IMR-90 (cell line): ENCODE data around the gene LNP1. TPM values are rescaled to one million over a fixed set of nuclear protein-coding genes. Genes with fewer than 3 reads are reported as not detected.

ENCODE experiments used
- ATAC-seq: fragments of 200-7000 bp; cut with Tn5 transposase; 2 replicates; pipeline ENCODE4 v1.9.1; 2020; ENCODE audit warnings: low read depth, mild to moderate bottlenecking, moderate library complexity
- BruUV-seq: library from RNA; stranded (reverse); fragments of 400-500 nt; replicated peaks from 2 replicates; lab custom pipeline; 2021; lab: Mats Ljungman, UMichigan
- CTCF ChIA-PET: fragments of 300-600 bp; formaldehyde crosslinking; extraction: SDS; loops from one replicate; lab custom pipeline; 2021; ENCODE audit warnings: antibody characterized with exemption; lab: Yijun Ruan, JAX
- POLR2A ChIA-PET: fragments of 300-600 bp; sonication (Branson Sonifier 250); formaldehyde crosslinking; loops from one replicate; lab custom pipeline; 2022; ENCODE audit warnings: antibody characterized with exemption; ENCODE audit not compliant: unreplicated experiment; lab: Charles Lee
- DNase-seq: peaks from one replicate; pipeline ENCODE4 v3.0.0; 2013
- H2AFZ ChIP-seq: replicated peaks from 2 replicates; pipeline ENCODE3; 2013; ENCODE audit warnings: low read length, mild to moderate bottlenecking; ENCODE audit not compliant: poor library complexity
- H2AK5ac ChIP-seq: 2 replicates; pipeline ENCODE4 v1.6.1; 2013; ENCODE audit warnings: low read depth, low read length, inconsistent platforms
- H2AK9ac ChIP-seq: replicated peaks from 2 replicates; pipeline ENCODE3; 2013; ENCODE audit warnings: mild to moderate bottlenecking, low read depth, low read length, moderate library complexity; ENCODE audit not compliant: poor library complexity
- H2BK120ac ChIP-seq: 2 replicates; pipeline ENCODE4 v1.6.1; 2013; ENCODE audit warnings: low read depth, low read length, inconsistent platforms
- H2BK15ac ChIP-seq: 3 replicates; pipeline ENCODE4 v1.6.1; 2013; ENCODE audit warnings: low read depth, low read length, inconsistent platforms
- H2BK20ac ChIP-seq: 2 replicates; pipeline ENCODE4 v1.6.1; 2013; ENCODE audit warnings: low read depth, mild to moderate bottlenecking, inconsistent platforms, low read length, moderate library complexity
- H2BK5ac ChIP-seq: 2 replicates; pipeline ENCODE4 v1.6.1; 2013; ENCODE audit warnings: mild to moderate bottlenecking, low read depth, low read length, inconsistent platforms; ENCODE audit not compliant: poor library complexity, severe bottlenecking
- H3K14ac ChIP-seq: replicated peaks from 2 replicates; pipeline ENCODE4 v1.6.1; 2013; ENCODE audit warnings: low read depth, low read length, inconsistent platforms
- H3K18ac ChIP-seq: 2 replicates; pipeline ENCODE4 v1.6.1; 2013; ENCODE audit warnings: low read depth, low read length, control low read depth
- H3K23ac ChIP-seq: 2 replicates; pipeline ENCODE4 v1.6.1; 2013; ENCODE audit warnings: low read depth, low read length, inconsistent platforms
- H3K27ac ChIP-seq: 2 replicates; pipeline ENCODE4 v1.5.1; 2013; ENCODE audit warnings: mild to moderate bottlenecking, control low read depth, low read length; ENCODE audit not compliant: insufficient read depth
- H3K27me3 ChIP-seq: 2 replicates; pipeline ENCODE4 v1.6.1; 2013; ENCODE audit warnings: low read length; ENCODE audit not compliant: control insufficient read depth, insufficient read depth
- H3K36me3 ChIP-seq: 2 replicates; pipeline ENCODE4 v1.6.1; 2013; ENCODE audit warnings: low read length, mixed read lengths; ENCODE audit not compliant: control insufficient read depth, insufficient read depth
- H3K4ac ChIP-seq: 2 replicates; pipeline ENCODE4 v1.6.1; 2013; ENCODE audit warnings: low read depth, low read length, inconsistent platforms
- H3K4me1 ChIP-seq: 2 replicates; pipeline ENCODE4 v1.6.1; 2013; ENCODE audit warnings: low read length, mixed read lengths; ENCODE audit not compliant: control insufficient read depth, insufficient read depth
- H3K4me2 ChIP-seq: 2 replicates; pipeline ENCODE4 v1.6.1; 2013; ENCODE audit warnings: low read depth, mild to moderate bottlenecking, control low read depth, low read length, moderate library complexity
- H3K4me3 ChIP-seq: 2 replicates; pipeline ENCODE4 v1.5.1; 2013; ENCODE audit warnings: low read depth, mild to moderate bottlenecking, control low read depth, low read length, moderate library complexity; ENCODE audit not compliant: insufficient read depth
- H3K56ac ChIP-seq: 2 replicates; pipeline ENCODE4 v1.6.1; 2013; ENCODE audit warnings: low read length, inconsistent platforms; ENCODE audit not compliant: insufficient read depth; ENCODE audit errors: extremely low read depth
- H3K79me1 ChIP-seq, 2 experiments: 2 replicates each; pipeline ENCODE4 v1.6.1; 2013; ENCODE audit warnings: low read length in 2 of 2, inconsistent platforms in 1 of 2, low read depth in 1 of 2
- H3K9ac ChIP-seq: 2 replicates; pipeline ENCODE4 v1.6.1; 2013; ENCODE audit warnings: low read depth, low read length, control low read depth
- H3K9me1 ChIP-seq: 2 replicates; pipeline ENCODE4 v1.6.1; 2013; ENCODE audit warnings: low read length, inconsistent platforms; ENCODE audit not compliant: insufficient read depth
- H3K9me3 ChIP-seq: 2 replicates; pipeline ENCODE4 v1.6.1; 2013; ENCODE audit warnings: low read length; ENCODE audit not compliant: control insufficient read depth, insufficient read depth
- H4K20me1 ChIP-seq: 2 replicates; pipeline ENCODE4 v1.6.1; 2013; ENCODE audit warnings: low read length, inconsistent platforms; ENCODE audit not compliant: insufficient read depth
- H4K5ac ChIP-seq: 2 replicates; pipeline ENCODE4 v1.6.1; 2013; ENCODE audit warnings: mild to moderate bottlenecking, low read depth, low read length, control low read depth
- H4K8ac ChIP-seq, 2 experiments: 2 replicates each; pipeline ENCODE4 v1.6.1; 2013; ENCODE audit warnings: low read depth in 2 of 2, low read length in 2 of 2, control low read depth in 1 of 2, inconsistent platforms in 1 of 2
- H4K91ac ChIP-seq: 2 replicates; pipeline ENCODE4 v1.6.1; 2013; ENCODE audit warnings: low read depth, low read length, inconsistent platforms; ENCODE audit not compliant: insufficient read depth
- CEBPB ChIP-seq: IDR thresholded peaks from 2 replicates; pipeline ENCODE4 v1.6.1; 2012; ENCODE audit warnings: low read depth, low read length, improper control_type of control experiment
- CTCF ChIP-seq: conservative IDR thresholded peaks from 2 replicates; pipeline ENCODE4 v1.5.1; 2012; ENCODE audit warnings: mild to moderate bottlenecking, low read depth, low read length, improper control_type of control experiment
- ELK1 ChIP-seq: fragments of 150-350 bp; IDR thresholded peaks from 2 replicates; pipeline ENCODE4 v1.6.1; 2016; ENCODE audit warnings: low read depth, mild to moderate bottlenecking, low read length, moderate library complexity, borderline replicate concordance
- MXI1 ChIP-seq: IDR thresholded peaks from 2 replicates; pipeline ENCODE4 v1.6.1; 2012; ENCODE audit warnings: low read depth, mild to moderate bottlenecking, low read length, moderate library complexity, borderline replicate concordance
- POLR2A ChIP-seq: IDR thresholded peaks from 2 replicates; pipeline ENCODE4 v1.6.1; 2012; ENCODE audit warnings: mild to moderate bottlenecking, low read depth, low read length
- RAD21 ChIP-seq: IDR thresholded peaks from 2 replicates; pipeline ENCODE4 v1.6.1; 2012; ENCODE audit warnings: low read length, improper control_type of control experiment
- SMC3 ChIP-seq: fragments of 150-350 bp; IDR thresholded peaks from 2 replicates; pipeline ENCODE4 v1.6.1; 2016; ENCODE audit warnings: low read depth, mild to moderate bottlenecking, antibody characterized with exemption, low read length, moderate library complexity
- WGBS, 2 experiments: methylation state at CpG; one replicate each; pipeline versions ENCODE4 v1.1.5 to v1.1.7; 2013; ENCODE audit warnings: missing lambda C conversion rate in 2 of 2; ENCODE audit not compliant: insufficient read length in 1 of 2; ENCODE audit errors: extremely low coverage in 2 of 2; 5-methylcytosine and 5-hydroxymethylcytosine counted together
- dilution Hi-C: fragments of 300-500 bp; cut with HindIII; formaldehyde crosslinking; loops from one replicate; pipeline ENCODE4 v1.14.3; 2018; ENCODE audit warnings: low sequenced_read_pairs; ENCODE audit not compliant: unreplicated experiment
- in situ Hi-C: fragments of 300-500 bp; cut with MboI; formaldehyde crosslinking; loops from 3 replicates; pipeline ENCODE4 v1.14.3; 2019; ENCODE audit warnings: low sequenced_read_pairs, inconsistent platforms, mixed read lengths
- intact Hi-C: fragments of 100-400 bp; cut with micrococcal nuclease; formaldehyde crosslinking; loops from 2 replicates; pipeline ENCODE4 v1.10.0; 2022
- polyA plus RNA-seq, 3 experiments: library from polyadenylated mRNA; depleted of rRNA; stranded (reverse); fragments of >200 nt; gene quantifications; 2 replicates each; pipeline ENCODE4 v1.2.3, GENCODE V29; 2012; ENCODE audit warnings: low replicate concordance in 1 of 3
- total RNA-seq: library from RNA; depleted of rRNA; stranded (reverse); fragments of >200 nt; gene quantifications from 2 replicates; pipeline ENCODE4 v1.2.3, GENCODE V29; 2012

The LNP1 gene
- total and polyA plus RNA-seq, 2 of the 4 experiments (the other 2 are of a cell fraction), result 2.2 to 2.4 TPM

- DNase-seq (no peak), ATAC-seq (no peak)
- ChIA-PET POLR2A (no interaction called here), CTCF (interaction anchor here (1.2 kb wide), 1 partner anchor 121 kb away, joined by 4 read pairs; no protein-coding TSS in a partner anchor)
- H3K18ac ChIP-seq, result no peak overlapping the region
- H3K4me1 ChIP-seq, result no peaks in the 10 kb centered on the region; the same call in 1 of the 2 replicates
- no peak overlapping the region for H4K91ac ChIP-seq
- intact Hi-C loops (loop anchor here (10.0 kb wide), 1 partner anchor 266 kb away; no protein-coding TSS in a partner anchor), in situ Hi-C loops (no loop called here), dilution Hi-C loops (no loop called here)
- no peak overlapping the region for H2BK20ac ChIP-seq
- no peaks in the 10 kb centered on the region for H3K27me3 ChIP-seq
- H3K14ac ChIP-seq, result no peak overlapping the region
- WGBS, 2 experiments, result no CpG with 5 or more reads among the region's 2 CpGs
- H2BK5ac ChIP-seq, result no peak overlapping the region
- no peak overlapping the region for H3K27ac ChIP-seq
- no peak overlapping the region for H2BK15ac ChIP-seq
- H3K4me2 ChIP-seq, result no peak overlapping the region
- H3K36me3 ChIP-seq, result no peaks in the 10 kb centered on the region
- H2AK5ac ChIP-seq, result no peak overlapping the region
- H3K23ac ChIP-seq, result no peak overlapping the region
- no peak overlapping the region for H4K8ac ChIP-seq
- H3K9me1 ChIP-seq, result no peaks in the 10 kb centered on the region
- peaks cover 10% of the 10 kb centered on the region for H3K9me3 ChIP-seq
- no peak overlapping the region for H2AFZ ChIP-seq
- no peak overlapping the region for H3K4ac ChIP-seq
- no peak overlapping the region for H3K4me3 ChIP-seq
- BruUV-seq, result no TSS peak
- no peaks in the 10 kb centered on the region for H3K79me1 ChIP-seq
- H2AK9ac ChIP-seq, result no peak overlapping the region
- H3K56ac ChIP-seq, result no peak overlapping the region
- H4K20me1 ChIP-seq, result no peaks in the 10 kb centered on the region
- TF ChIP-seq POLR2A, result no peak
- TF ChIP-seq ELK1, result no peak
- no peak for TF ChIP-seq RAD21
- TF ChIP-seq SMC3, result no peak
- TF ChIP-seq CEBPB, result no peak
- no peak for TF ChIP-seq CTCF
- no peak for TF ChIP-seq MXI1
- H4K5ac ChIP-seq, result no peak overlapping the region
- H3K9ac ChIP-seq, result no peak overlapping the region
- H2BK120ac ChIP-seq, result no peak overlapping the region
These were observed 67.3 kb downstream of the LNP1 start for GRCh38 chr3:100468676-100469075.
